HK-2 (cell line): ENCODE data around the gene BMP5.

Experiments used
- DNase-seq: peaks from one replicate; pipeline ENCODE4 v3.0.0-alpha.2; 2018; ENCODE audit not compliant: unreplicated experiment

BMP5 gene

GRCh38 chr6:55872866-55873265, 2.5 kb downstream of the BMP5 start:
- no peak for DNase-seq

DNA sequence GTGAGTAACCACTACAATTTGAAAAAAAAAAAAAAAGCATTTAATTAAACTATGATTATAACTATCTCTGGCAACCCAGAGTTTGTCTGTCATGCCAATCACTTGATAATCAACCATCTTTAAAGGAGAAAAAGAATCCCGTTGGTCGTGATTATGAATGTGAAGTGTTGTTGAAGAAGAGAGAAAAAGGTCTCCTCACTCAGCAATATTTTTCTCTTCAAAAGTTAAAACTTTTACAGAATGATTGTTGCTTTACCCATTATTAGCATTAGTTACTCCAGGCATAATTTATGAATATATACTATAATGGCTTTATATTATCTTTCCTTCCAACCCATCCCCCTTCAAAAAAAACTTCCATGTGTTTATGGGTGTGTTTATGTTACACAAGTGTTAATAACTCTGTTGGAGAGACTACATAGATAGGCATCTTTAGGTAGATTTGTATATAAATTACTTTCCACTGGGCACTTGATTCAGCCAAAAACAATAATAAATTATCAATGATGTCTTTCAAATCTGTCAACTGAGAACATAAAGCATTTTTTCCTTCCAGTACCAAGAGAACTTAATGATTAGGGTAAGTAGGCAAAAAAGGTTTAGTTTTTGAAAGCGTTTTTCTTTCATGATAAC, 5.1 kb downstream of the BMP5 start:
- DNase-seq: no peak

GRCh38 chr6:55869674-55870073, 5.7 kb downstream of the BMP5 start:
- no peak for DNase-seq

DNA sequence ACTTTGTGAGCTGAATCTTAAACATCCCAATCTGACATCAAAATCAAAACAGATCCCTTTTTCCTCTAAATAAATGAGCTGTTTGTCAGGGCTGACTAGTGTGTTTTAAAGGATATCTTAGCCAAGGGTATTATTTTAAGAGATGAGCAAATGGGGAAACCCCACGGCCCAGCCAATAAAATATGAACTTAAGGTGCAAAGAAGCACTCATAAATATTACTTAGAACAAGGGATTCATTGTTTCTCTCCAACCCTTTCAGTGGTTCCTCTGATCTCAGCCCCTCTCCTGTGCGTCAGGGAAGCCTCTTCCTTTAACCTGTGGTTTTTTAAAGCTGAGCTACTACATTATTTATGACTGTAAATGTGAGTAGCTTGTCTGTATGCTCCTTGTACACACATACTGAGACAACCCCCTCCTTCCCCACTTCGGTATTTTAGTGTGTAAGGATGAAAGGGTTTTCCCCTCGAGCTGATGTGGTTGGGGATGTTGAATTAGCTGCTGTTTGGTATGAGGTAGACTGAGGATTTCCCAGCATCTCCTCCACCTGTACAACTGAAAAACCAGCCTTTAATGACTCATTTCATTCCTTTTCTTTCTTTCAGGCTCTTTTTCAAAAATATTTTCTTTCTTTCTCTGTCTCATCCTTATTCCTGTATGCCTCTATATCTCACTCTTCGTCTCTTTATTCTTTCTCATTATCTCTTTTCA, 6.5 kb downstream of the BMP5 start:
- DNase-seq: no peak

- no peak for DNase-seq
Observed at GRCh38 chr6:55868176-55868575, 7.2 kb downstream of the BMP5 start.

DNA sequence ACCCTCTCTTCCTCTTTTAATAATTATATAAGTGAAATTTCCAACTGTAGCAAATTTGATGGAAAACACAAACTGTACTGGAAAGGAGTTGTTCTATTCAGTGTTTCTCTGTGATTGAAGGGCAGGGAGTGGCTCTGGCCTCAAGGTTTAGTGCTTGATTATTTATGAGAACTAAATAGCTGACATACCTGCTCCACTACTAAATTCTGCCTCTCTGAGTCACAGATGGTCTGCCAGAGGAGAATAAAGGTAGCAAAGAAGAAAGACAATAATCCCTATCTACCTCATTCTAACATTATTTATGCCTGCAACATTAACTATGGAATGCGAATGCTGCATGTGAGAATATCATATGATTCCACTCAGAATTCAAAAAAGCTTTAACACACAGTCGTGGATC, 9.3 kb downstream of the BMP5 start:
- DNase-seq: no peak

DNA sequence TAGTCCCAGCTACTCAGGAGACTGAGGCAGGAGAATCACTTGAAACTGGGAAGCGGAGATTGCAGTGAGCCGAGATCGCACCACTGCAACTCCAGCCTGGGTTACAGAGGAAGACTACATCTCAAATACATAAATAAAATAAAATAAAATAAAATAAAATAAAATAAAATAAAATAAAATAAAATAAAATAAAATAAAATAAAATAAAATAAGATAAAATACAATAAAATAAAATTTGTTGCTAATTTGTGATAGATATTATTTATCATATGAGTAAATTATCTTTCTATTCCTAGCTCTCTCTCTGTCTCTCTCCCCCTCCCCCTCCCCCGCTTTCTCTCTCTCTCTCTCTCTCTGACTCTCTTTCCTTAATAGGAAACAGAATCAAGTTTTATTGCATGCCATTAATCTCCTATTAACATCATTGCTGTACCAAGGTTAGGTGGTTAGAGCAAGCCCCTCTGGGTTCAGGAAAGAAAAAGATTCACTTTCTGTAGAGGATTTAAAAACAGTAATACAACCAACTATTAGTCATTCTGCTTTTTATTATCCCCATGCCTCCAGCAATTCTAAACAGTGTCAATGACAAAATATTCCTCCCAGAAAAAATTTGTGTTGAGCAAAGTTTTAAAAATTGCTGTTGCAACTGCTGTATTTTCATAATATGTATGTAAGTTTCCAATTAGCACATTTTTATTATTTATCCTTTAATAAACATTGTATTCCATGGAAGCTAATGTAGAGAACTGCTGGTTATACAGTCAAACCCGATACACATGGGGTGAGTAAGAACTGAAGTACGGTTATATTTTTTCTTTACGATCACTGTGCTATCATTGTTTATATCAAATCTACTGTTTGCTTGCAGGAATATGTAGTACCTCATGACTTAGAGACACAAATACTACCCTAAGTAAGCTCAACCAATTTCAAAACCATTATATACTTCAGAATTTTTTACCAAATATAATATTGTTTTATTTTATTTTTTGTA, 22.1 kb downstream of the BMP5 start:
- DNase-seq: no peak

DNA sequence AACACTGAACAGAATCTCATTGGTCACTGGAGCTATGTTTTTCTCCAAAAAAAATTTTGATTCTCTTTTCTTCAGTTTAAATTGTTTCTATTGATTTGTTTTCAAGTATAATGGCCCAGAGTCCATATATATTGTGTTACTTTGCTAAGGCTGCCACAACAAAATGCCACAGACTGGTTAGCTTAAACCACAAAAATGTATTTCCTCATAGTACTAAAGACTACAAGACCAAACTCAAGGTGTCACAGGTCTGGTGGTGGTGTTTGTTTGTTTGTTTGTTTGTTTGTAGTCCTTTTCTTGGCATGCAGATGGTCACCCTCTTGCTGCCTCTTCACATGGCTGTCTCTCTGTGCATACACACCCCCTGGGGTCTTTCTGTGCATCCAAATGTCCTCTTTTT, 34.0 kb downstream of the BMP5 start:
- DNase-seq: no peak

- no peak for DNase-seq
Observed at GRCh38 chr6:55839080-55839479, 36.3 kb downstream of the BMP5 start.

DNA sequence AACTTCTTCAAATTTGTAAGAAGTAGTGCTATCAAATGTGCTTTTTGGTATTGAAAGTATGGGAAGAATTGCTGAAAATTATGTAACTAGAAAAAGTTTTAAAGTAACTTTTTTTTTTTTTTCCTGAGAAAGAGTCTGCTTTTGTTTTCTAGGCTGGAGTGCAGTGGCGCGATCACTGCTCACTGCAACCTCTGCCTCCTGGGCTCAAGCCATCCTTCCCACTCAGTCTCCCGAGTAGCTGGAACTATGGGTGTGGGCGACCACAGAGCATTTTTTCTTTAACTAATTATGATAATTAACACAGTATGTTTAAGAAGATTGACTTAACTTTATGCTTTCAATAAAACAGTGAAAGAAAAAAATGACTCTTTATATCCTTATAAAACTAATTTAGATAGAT, 38.4 kb downstream of the BMP5 start:
- DNase-seq: no peak

DNA sequence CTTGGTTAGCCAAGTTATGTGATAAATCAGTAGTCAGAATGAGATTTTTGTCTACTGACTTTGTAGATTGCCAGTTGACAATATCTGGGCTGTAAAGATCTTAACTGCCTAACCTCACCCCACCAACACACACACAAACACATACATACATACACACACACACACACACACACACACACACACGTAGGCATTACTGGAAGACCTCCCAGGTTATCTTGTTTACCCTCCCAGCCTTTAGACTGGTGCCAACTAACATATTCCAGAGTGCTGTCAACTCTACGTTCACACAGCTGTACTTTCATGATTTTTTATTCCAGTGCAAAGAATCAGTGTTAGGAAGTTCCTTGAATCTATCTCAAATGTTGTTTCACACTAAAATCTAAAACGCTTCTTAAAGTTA, 38.9 kb downstream of the BMP5 start:
- DNase-seq: no peak

DNA sequence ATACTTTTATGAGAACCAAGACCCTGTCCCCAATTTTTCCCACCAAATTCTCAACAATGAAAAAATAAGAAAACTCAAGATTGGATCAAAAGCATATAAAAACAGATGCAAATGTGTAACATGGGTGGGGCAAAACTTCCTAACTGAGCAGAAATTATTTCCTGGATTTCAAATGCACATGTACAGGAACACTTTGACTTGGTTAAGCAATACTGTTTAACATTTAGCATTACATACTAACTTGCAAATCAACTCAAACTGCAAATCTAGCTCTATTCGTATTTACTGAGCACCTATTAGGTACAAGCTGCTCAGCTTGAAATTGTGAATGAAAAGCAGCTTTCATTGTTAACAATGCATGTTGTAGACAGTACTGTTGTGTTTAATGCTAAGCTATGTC, 40.2 kb downstream of the BMP5 start:
- DNase-seq: no peak

- no peak for DNase-seq
Observed at GRCh38 chr6:55833284-55833683, 42.1 kb downstream of the BMP5 start.

DNA sequence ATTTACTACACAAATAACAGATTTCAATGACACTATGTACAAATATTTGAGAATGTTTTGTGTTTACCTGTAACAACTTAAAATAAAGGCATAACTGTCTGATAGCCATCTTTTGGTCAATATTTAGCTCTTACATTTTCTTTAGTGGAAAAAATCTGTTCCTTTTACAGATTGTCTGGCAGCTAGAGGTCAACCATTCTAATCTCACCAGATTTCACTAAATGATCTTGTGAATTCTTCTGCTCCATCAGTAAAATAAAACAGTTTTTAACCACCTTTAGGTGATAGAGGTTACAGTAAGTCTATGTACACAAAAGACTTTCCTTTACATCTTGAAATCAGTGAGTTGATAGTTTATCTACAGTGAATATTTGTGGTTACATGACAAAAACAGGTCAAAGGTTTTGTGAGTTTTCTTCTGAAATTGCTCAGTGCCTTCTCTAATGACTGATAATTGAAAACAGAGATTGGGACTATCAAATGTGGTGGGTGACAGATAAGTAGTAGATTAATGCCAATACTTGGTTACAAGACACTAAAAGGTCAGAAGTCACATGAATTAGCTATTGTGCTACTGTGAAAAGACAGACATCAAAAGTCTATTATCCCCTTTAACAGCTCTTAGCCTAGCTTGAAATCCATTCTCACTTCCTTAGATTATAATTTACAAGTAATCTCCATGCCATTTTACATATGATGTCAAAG, 47.4 kb downstream of the BMP5 start:
- no peak for DNase-seq

DNA sequence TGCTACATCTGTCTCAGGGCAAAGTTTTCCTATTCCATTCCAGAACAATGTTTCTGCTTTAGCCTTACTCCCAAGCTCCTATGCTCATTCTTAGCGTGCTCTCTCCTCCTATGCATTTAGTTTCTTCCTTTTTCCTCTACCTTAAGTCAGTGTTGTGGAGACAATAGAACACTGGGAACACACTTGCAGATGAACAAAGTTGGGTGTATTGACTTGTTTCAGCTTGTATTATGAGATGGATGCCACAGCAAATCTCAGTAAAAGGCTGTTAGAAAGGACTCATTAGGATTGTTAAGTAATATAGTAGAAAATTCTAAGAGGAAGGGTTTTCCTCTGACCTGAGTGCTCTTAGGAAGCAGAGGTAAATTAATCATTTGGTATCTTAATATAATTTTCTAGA, 48.4 kb downstream of the BMP5 start:
- DNase-seq: no peak

DNA sequence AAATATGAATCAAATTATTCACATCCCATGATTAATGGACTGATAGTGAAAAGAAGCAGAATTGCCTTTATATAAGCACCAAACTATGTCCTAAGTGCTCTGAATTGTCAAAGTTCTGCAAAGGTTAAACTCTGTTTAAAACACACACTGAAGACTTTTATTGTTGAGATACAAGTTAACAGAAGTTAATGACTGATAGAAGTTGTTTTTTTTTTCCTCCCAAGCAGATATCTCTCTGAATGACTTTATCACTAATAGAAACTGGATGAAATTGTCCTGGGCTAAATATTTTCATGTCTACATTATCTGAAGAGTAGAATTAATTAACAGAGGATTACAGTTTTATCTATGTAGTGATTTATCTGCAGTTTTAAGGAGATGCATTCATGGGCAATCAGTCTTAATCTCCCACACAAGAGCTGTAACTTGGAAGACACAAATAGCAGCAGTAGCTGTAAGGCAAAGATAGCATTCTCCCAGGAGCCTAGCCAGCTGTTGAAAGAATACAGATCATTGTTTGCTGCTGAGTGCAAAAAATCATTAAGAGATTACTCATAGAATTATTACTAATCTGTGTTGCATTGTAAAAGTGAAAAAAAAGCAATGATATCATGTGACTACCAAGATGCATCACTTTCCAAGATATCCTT, 49.9 kb downstream of the BMP5 start:
- no peak for DNase-seq

GRCh38 chr6:55822815-55823214, 52.6 kb downstream of the BMP5 start:
- no peak for DNase-seq

DNA sequence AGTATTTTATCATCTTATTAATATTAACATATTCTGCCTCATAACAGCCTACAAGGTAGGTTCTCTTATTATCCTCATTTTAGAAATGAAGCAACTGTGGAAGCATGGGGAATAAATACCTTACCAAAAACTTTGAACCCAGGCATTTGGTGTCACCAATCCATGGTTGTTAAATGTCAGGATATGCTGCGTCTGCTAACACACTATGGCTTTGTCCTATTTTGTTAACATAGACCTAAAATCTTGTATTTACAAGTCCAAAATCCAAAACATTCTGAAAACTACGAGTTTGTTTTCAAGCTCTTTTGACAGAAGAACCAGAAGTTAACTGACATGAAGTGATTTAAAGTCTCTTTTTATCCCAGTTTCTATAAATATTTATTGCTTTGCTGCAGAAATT, 53.4 kb downstream of the BMP5 start:
- no peak for DNase-seq

- no peak for DNase-seq
Observed at GRCh38 chr6:55820696-55821095, 54.7 kb downstream of the BMP5 start.

DNA sequence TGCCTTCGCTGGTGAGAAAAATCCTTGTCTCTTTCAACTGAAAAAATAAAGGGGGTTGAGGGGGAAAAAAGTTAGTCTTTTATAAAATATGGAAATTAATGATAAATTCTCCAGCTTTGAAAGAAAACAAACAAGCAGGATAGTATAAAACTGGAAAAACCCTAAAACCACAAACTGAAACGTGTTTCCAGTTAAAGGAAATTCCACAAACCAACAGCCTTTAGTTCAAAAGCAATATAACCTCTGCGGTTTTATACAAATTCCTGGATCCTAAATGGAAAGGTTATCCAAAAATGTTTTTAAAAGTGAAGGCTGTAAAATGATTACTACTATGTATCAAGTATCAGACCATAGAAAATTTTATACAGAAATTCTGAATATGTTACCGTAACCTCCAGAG, 55.6 kb downstream of the BMP5 start:
- no peak for DNase-seq

- no peak for DNase-seq
Observed at GRCh38 chr6:55818482-55818881, 56.9 kb downstream of the BMP5 start.

- no peak for DNase-seq
Observed at GRCh38 chr6:55812509-55812908, 62.9 kb downstream of the BMP5 start.
